SIG-M5 (cell line): ENCODE measurements around the gene FAM13A.

Experiments used
- DNase-seq: peaks from one replicate; lab custom pipeline; 2025; lab: John Stamatoyannopoulos, UW

The FAM13A gene

DNA sequence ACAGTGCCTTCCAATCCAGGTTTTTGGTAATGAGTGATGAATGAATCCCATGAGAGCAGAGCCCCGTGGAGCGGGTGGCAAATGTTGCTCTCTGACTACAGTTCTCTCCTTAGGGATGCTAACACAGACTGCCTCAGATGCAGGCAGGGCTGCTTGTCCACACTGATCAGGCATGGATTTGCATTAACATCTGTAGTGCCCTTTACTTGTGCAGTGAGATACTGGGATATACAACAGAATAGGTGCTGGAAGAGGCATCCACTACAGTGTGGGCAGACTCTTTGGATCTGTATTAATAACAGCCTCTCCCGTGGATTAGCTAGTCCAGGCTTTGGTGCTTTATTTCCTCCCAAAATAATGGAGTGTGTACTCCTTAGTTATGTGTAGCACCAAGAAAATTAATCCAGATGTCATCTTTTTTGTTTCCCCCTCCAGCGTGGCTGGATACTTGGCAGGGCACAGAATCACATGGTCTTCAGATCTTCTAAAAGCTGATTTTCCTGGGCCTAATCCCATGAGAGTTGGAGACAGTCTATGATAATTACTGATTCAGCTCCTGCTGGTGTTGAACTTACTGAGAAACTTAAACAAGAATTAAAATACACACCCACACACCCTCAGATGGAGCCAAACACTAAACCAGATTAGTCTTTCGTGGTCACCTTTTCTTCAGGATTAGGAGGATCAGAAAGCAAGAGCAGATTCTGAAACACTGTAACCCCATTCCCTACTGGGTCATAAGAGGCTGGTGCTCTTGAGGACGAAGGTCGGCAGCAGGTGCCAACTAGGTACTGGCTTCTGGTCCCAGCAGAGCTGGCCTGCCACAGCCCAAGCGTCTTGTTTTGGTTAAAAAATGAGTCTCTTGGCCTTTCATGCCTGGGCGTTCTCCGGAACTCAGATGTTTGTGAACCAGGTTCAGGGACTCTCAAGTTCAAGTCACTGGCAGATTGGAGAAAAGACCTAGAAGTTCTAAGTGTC, 336.2 kb downstream of the FAM13A start:
- DNase-seq, result no peak

DNA sequence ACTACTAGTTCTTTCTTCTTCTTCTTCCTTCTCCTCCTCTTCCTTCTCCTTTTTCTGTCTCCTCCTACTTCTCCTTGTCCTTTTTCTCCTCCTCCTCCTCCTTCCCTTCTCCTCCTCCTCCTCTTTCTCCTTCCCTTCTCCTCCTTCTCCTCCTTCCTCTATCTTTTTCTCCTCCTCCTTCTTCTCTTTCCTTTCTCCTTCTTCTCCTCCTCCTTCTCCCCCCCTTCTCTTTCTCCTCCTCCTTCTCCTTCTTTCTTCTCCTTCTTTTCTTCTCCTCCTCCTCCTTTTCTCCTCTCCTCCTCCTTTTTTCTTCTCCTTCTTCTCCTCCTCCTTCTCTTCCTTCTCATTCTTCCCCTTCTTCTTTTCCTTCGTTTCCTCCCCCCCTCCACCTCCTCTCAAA, 337.6 kb downstream of the FAM13A start:
- no peak for DNase-seq

DNA sequence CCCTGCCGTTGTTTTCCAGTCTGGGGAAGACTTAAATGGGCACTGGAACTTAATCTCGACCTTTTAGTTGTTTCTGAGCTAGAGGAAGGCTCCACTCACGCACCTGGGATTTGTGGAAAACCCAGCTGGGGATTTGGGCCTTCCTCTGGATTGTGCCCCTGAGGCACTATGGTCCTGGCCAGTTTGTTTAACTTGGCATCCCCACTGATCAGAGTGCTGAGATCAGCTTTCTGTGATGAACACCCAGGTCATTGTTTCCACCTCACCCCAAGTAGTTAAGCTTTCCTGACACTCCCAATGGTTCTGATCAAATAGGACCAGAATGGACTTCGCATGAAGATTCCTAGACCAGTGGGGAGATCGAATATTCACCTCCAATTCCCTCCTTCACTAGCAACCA, 338.9 kb downstream of the FAM13A start:
- no peak for DNase-seq

DNA sequence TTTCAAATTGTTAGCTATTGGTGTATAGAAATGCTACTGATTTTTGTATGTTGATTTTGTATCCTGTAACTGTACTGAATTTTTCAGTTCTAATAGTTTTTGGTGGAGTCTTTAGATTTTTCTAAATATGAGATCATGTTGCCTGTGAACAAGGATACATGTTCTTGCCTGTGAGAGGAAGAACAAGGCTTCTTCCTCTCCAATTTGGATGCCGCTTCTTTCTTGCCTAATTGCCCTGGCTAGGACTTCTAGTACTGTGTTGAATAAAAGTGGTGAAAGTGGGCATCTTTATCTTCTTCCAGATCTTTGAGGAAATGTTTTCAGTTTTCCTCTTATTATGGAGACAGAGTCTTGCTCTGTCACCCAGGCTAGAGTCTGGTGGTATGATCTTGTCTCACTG, 343.2 kb downstream of the FAM13A start:
- no peak for DNase-seq

DNA sequence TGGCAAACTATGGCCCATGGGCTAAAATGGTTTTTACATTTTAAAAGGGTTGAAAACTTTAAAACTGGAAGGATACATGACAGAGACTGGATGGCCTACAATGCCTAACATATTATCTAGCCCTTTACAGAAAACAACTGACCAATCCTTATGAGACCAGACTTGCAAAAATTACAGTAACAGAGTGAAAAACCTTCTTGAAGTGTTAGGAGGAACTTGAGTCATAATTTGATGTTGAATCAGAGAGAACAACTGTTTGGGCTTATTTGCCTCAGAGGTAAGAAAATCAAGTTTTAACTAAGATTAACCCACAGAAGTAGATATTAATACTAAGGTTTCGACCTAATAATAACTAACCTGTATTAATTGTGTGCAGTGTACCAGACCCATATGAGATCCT, 347.0 kb downstream of the FAM13A start:
- no peak for DNase-seq

DNA sequence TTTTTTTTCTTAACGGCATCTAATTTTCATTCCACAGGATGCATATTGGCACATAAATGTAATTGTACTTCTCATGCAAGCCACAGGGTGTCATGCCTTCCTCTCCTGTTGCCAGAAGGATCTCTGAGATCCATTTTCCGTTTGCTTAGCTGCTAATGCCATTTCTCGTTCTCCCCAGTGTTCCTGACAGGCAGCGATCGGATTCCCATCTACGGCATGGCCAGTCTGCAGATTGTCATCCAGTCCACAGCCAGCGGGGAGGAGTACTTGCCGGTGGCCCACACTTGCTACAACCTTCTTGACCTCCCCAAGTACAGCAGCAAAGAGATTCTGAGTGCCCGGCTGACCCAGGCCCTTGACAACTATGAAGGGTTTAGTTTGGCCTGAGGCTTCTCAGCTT, 350.4 kb downstream of the FAM13A start:
- DNase-seq, result no peak

DNA sequence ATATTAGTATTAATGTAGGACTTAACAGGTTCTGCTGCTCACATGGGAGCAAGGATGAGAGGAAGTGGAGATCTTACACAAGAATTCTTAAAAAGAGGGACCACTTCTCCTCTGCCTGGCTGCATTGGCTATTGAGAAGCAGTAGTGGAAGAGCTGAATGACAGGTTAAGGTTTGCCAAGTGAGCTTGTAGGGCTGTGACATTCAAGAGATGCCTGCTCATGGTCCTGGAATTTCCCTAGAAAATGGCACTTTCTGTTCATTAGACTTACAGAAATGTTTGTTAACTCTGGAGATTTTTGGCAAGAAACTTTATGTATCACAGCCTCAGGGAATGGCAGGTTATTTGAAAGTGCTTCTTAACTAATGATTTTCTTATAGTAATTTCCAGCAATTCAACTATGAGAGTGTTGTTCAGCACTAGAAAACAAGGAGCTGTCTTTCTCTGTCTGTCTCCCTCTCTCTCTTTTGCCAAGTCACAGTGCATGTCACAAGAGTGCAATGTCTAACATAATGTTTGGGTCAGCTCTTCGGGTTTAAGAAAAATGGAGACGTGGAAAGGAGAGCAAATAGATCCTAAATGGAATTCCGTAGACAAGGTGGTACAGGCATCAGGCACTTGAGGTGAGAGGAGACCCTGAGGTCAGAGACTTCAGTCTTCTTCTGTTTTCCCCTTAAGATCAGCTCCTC, 351.0 kb downstream of the FAM13A start:
- DNase-seq, result no peak

DNA sequence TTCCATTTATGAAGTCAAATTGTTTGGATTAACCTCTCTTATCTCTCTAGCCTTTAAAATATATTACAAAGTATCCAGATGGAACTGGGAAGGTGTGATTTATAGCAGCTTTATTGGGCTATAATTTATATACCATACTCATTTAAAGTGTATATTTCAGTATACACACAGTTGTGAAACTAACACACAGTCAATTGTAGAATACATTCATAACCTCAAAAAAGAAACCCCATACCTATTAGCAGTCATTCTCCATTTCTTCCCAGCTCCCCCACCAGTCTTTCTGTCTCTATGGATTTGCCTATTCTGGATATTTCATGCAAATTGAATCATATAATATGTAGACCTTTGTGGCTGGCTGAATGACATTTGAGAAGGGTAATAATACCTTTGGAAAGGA, 351.8 kb downstream of the FAM13A start:
- DNase-seq, result no peak

DNA sequence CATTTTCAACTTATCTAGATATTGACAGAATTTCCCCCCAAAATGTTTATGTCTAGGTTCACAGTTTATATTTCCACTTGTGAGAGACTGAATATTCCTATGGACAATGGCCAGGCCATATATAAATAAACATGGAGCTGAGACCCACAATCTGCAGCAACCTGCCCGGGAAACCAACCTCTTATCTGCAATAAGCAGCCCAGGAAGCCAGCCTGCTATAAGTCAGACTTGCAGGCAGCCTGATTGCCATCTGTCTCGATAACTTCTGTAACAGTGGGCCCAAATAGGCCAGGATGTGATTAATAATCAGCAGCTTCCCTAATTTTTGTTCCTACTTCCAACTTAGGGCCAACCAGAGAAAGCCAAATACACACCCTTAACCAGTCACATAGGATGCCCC, 354.2 kb downstream of the FAM13A start:
- DNase-seq, result no peak

DNA sequence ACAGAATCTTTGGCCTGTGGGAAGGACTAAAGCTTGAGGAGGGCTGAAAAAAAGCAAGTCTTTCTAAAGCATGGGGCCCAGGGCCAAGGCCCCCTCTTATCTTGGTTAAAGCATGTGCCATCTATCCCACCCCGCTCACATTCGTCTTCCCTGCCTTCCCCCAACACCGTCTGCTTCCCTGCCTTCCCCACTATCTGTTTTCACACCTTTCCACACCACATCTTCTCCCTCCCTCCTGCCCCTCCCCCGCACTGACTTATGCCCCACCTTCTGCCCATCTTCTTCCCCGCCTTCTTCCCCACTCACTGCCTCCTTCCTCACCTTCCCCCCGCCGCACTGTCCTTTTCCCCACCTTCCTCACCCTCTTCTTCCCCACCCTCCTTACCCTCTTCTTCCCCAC, 358.5 kb downstream of the FAM13A start:
- no peak for DNase-seq

DNA sequence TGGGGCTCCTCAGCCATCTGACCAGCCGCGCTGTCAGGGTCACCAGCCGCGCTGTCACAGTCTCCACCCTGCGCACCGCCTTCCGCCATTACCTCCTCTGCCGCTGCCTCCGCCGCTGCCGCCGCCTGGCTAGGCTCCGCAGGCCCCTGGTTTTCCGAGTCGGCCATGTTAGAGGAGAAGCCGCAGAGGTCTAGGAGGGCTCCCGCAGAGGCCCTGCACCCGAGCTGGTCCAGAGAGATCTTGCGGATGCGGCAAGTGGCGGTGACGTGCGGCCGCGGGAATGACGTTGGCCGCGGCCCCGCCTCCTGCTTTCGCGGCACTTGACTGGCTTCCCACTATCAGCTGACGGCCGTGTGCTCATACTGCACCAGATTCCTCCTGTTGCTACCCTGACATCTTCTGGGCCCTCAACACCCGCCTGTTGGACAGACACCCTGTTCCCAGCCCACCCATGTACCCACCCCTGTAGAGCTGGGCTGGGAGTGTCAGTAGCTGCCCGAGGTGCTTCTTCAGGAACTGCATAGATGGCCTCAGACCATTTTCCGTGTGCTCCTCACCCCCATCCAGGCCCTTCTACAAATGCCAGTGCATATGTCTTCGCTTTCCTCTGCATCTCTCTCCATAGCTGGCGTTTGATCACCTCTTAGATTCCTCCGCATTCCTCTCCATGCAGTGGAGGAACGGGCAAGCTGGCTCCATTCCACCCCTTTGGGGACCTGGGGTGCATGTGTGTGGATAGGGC, 359.2 kb downstream of the FAM13A start, which contains the start of gene NAP1L5:
TSS of gene NAP1L5 (minus strand) at position 242 of the 742 bp plus-strand sequence. CDS start at position 167, 75 bp downstream.
- no peak for DNase-seq

DNA sequence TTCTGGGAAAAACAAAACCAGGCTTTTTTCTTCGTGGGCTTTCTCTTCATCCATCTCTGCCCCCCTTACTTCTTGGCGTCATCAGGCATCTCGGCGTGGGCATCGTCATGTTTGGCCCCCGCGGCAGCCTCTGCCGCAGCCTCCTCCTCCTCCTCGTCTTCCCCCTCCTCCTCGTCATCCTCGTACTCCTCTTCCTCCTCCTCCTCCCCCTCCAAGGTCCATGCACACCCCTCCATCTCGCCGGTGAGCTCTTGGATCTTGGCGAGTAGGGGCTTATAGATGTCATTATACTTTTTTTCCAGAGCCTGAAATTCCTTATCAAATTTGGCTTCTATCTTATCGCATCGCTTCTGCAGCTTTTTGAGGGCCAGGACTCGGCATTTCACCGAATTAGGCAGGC, 359.8 kb downstream of the FAM13A start:
- no peak for DNase-seq

DNA sequence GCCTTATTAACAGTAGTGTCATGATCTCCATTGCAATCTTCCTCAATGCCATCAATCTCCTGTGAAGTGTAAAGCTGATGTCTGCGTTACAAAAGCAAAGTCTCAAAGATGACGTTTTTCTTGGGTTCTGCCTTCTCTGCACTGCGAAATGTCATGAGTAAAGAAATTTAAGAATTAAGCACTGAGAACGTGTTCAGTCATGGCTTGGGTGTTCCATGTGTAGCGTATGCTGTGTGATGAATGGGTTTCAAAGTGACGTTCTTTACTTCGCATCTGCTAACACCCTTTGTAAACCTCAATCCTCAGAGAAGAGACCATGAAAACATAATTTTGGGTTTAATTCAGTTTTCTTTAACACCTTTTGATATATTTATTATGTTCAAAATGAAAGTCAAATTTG, 360.4 kb downstream of the FAM13A start:
- no peak for DNase-seq

DNA sequence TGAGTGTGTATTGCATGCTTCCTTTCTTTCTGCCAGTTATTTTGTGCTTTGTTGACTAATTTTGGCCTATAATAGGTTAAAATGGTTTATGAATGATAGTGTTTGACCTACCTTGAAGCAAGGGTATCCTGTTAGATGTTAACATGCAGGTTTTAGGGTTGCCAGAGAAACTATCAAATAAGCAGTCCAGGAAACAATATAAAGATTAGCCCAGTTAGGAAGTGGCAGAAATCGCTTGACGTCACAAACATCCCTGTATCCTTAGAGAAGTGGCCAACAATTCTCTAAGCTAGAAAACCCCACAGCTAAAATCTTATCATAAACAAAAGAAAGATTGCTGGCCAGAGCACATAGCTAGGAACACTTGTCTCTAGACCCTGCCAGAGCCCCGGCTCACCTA, 363.2 kb downstream of the FAM13A start:
- DNase-seq, result no peak

DNA sequence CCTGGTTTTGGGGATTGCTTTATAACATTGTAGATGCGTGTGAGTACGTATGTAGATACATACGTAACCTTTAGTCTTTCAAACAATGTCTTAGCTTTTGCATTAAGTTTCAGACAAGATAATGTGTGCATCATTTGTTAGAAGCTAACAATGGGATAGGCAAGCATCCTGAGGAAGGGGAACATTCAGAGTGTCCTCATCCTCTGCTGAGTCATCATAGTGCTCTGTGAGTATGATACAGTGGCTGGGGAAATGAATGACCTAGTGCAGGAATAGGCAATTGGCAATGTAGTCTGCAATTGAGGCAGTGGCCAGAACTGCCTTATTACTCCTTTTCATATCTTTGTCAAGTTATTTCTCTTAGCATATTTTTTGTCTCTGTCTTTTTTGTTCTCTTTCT, 366.6 kb downstream of the FAM13A start:
- no peak for DNase-seq

DNA sequence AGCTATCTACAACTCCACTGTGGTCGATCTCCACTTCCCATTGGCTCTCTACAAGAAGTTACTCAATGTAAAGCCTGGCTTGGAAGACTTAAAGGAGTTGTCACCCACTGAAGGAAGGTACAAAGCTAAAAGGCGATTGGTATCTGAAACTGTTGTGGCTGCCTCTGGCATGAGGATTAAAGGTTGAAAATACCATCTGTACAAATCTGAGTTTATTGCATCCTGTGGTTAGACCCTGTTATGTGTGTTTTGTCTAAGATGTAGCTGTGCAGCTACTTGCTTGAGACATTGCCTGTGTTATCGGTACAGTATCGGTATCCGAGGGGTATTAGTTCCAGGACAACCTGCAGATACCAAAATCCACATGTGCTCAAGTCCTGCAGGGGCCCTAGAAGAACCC, 375.8 kb downstream of the FAM13A start:
- no peak for DNase-seq
